Measurements from ENCODE around the gene CAPN15.
"Not testable (repeated sequence)": the region's sequence is repeated elsewhere in the genome, so short reads cannot be mapped to it uniquely, and the experiment has no call there.

Gene CAPN15

GRCh38 chr16:592518-593306, 65.2 kb downstream of the CAPN15 start:
- DNase-seq (ENCODE audit: low read depth), result peak; percentile 55

GRCh38 chr16:593406-593805, 65.9 kb downstream of the CAPN15 start:
- no peak for DNase-seq (ENCODE audit: low read depth)

GRCh38 chr16:593807-594206, 66.3 kb downstream of the CAPN15 start:
- no peak for DNase-seq (ENCODE audit: low read depth)

- no peak for DNase-seq (ENCODE audit: low read depth)
These were observed 67.6 kb downstream of the CAPN15 start for GRCh38 chr16:595094-595528.

- DNase-seq (ENCODE audit: low read depth), result no peak
These were observed 68.6 kb downstream of the CAPN15 start for GRCh38 chr16:595942-596735.

- no peak for DNase-seq (ENCODE audit: low read depth)
These were observed 69.2 kb downstream of the CAPN15 start for GRCh38 chr16:596736-597060.

- DNase-seq (ENCODE audit: low read depth), result not testable (repeated sequence)
These were observed 70.1 kb downstream of the CAPN15 start for GRCh38 chr16:597655-598054.

GRCh38 chr16:598823-599739, 71.6 kb downstream of the CAPN15 start:
- no peak for DNase-seq (ENCODE audit: low read depth)

GRCh38 chr16:600781-601180, 73.3 kb downstream of the CAPN15 start:
- DNase-seq (ENCODE audit: low read depth), result no peak

GRCh38 chr16:603933-604332, 76.4 kb downstream of the CAPN15 start:
- DNase-seq (ENCODE audit: low read depth), result no peak
